H9 (cell line): ENCODE data around the gene TLK1. TPM values are rescaled to one million over a fixed set of nuclear protein-coding genes. Genes with fewer than 3 reads are reported as not detected.

Source experiments
- DNase-seq: peaks from one replicate; pipeline ENCODE4 v3.0.0-alpha.2; 2017
- H2AFZ ChIP-seq: one replicate; pipeline ENCODE4 v1.6.1; 2013; ENCODE audit warnings: mild to moderate bottlenecking, low read length, control low read depth, moderate library complexity
- H2AK5ac ChIP-seq: 2 replicates; pipeline ENCODE4 v1.6.1; 2013; ENCODE audit warnings: low read length, control low read depth, mixed read lengths; ENCODE audit not compliant: insufficient read length
- H2BK120ac ChIP-seq: one replicate; pipeline ENCODE4 v1.6.1; 2013; ENCODE audit warnings: low read depth, mild to moderate bottlenecking, low read length, control low read depth, inconsistent platforms; ENCODE audit not compliant: poor library complexity, severe bottlenecking
- H2BK12ac ChIP-seq: 2 replicates; pipeline ENCODE4 v1.6.1; 2013; ENCODE audit warnings: low read length, control low read depth, mixed read lengths, low read depth; ENCODE audit not compliant: insufficient read length
- H2BK15ac ChIP-seq: 2 replicates; pipeline ENCODE4 v1.6.1; 2013; ENCODE audit warnings: low read depth, low read length, control low read depth
- H2BK20ac ChIP-seq: one replicate; pipeline ENCODE4 v1.6.1; 2013; ENCODE audit warnings: low read depth, mild to moderate bottlenecking, low read length, control low read depth, inconsistent platforms; ENCODE audit not compliant: poor library complexity, severe bottlenecking
- H2BK5ac ChIP-seq: 2 replicates; pipeline ENCODE4 v1.6.1; 2013; ENCODE audit warnings: low read length, control low read depth, mixed read lengths; ENCODE audit not compliant: insufficient read length
- H3K14ac ChIP-seq: 2 replicates; pipeline ENCODE4 v1.6.1; 2013; ENCODE audit warnings: low read length, control low read depth; ENCODE audit not compliant: insufficient read depth
- H3K18ac ChIP-seq: 2 replicates; pipeline ENCODE4 v1.6.1; 2013; ENCODE audit warnings: low read depth, mild to moderate bottlenecking, mixed read lengths, low read length, control low read depth; ENCODE audit not compliant: insufficient read length
- H3K23ac ChIP-seq: 2 replicates; pipeline ENCODE4 v1.6.1; 2013; ENCODE audit warnings: low read length, control low read depth, mixed read lengths, low read depth; ENCODE audit not compliant: insufficient read length
- H3K23me2 ChIP-seq: 2 replicates; pipeline ENCODE4 v1.6.1; 2013; ENCODE audit warnings: low read depth, mild to moderate bottlenecking, mixed read lengths, low read length, control low read depth; ENCODE audit not compliant: insufficient read length, poor library complexity, severe bottlenecking
- H3K27ac ChIP-seq: 2 replicates; pipeline ENCODE4 v1.5.1; 2013; ENCODE audit warnings: low read length, control low read depth, mixed read lengths, low read depth; ENCODE audit not compliant: insufficient read length
- H3K27me3 ChIP-seq: 2 replicates; pipeline ENCODE4 v1.6.1; 2013; ENCODE audit warnings: low read length, control low read depth, inconsistent platforms; ENCODE audit not compliant: insufficient read depth
- H3K4ac ChIP-seq: 2 replicates; pipeline ENCODE4 v1.6.1; 2013; ENCODE audit warnings: low read depth, mild to moderate bottlenecking, control low read depth, inconsistent platforms, low read length, moderate library complexity
- H3K4me1 ChIP-seq: 2 replicates; pipeline ENCODE4 v1.6.1; 2013; ENCODE audit warnings: low read length, control low read depth, inconsistent platforms; ENCODE audit not compliant: insufficient read depth
- H3K4me2 ChIP-seq: 2 replicates; pipeline ENCODE4 v1.6.1; 2013; ENCODE audit warnings: low read length, control low read depth, mixed read lengths; ENCODE audit not compliant: insufficient read length, insufficient read depth
- H3K56ac ChIP-seq: 2 replicates; pipeline ENCODE4 v1.6.1; 2013; ENCODE audit warnings: low read depth, mild to moderate bottlenecking, mixed read lengths, low read length, control low read depth; ENCODE audit not compliant: insufficient read length
- H3K79me1 ChIP-seq: 2 replicates; pipeline ENCODE4 v1.6.1; 2013; ENCODE audit warnings: low read depth, mild to moderate bottlenecking, moderate library complexity, low read length, control low read depth, inconsistent platforms; ENCODE audit not compliant: insufficient read depth, poor library complexity, severe bottlenecking
- H3K79me2 ChIP-seq: 2 replicates; pipeline ENCODE4 v1.6.1; 2013; ENCODE audit warnings: low read length, control low read depth, inconsistent platforms; ENCODE audit not compliant: insufficient read depth
- H3K9ac ChIP-seq: 2 replicates; pipeline ENCODE4 v1.6.1; 2013; ENCODE audit warnings: low read length, control low read depth, mixed read lengths; ENCODE audit not compliant: insufficient read length; ENCODE audit errors: extremely low read depth
- H3K9me3 ChIP-seq: one replicate; pipeline ENCODE4 v1.6.1; 2013; ENCODE audit warnings: low read depth, low read length, inconsistent platforms; ENCODE audit not compliant: control insufficient read depth
- H3T11ph ChIP-seq: one replicate; pipeline ENCODE4 v1.6.1; 2013; ENCODE audit warnings: mild to moderate bottlenecking, low read length, control low read depth, inconsistent platforms
- H4K20me1 ChIP-seq: one replicate; pipeline ENCODE4 v1.6.1; 2013; ENCODE audit not compliant: control insufficient read depth, insufficient read length, insufficient read depth
- H4K5ac ChIP-seq: 2 replicates; pipeline ENCODE4 v1.6.1; 2013; ENCODE audit warnings: low read depth, mild to moderate bottlenecking, mixed read lengths, low read length, control low read depth; ENCODE audit not compliant: insufficient read length
- H4K8ac ChIP-seq: replicated peaks from 2 replicates; pipeline ENCODE4 v1.6.1; 2013; ENCODE audit warnings: low read length, control low read depth, mixed read lengths, low read depth; ENCODE audit not compliant: insufficient read length
- H4K91ac ChIP-seq: 2 replicates; pipeline ENCODE4 v1.6.1; 2013; ENCODE audit warnings: low read depth, mild to moderate bottlenecking, moderate library complexity, mixed read lengths, low read length, control low read depth; ENCODE audit not compliant: insufficient read length
- H3K27ac Mint-ChIP-seq, 3 experiments: 2 replicates in 2 of 3; 3 replicates in 1 of 3; pipeline ENCODE4 v1.8.0; 2020 to 2021; ENCODE audit warnings: mixed read lengths in 3 of 3, mild to moderate bottlenecking in 1 of 3, moderate library complexity in 1 of 3
- H3K27me3 Mint-ChIP-seq: 2 replicates; pipeline ENCODE4 v1.8.0; 2021; ENCODE audit warnings: low read depth, mild to moderate bottlenecking, moderate library complexity, mixed read lengths
- H3K36me3 Mint-ChIP-seq, 3 experiments: 2 replicates in 2 of 3; 3 replicates in 1 of 3; pipeline ENCODE4 v1.8.0; 2020 to 2021; ENCODE audit warnings: low read depth in 3 of 3, mixed read lengths in 3 of 3; ENCODE audit not compliant: insufficient read depth in 1 of 3
- H3K4me1 Mint-ChIP-seq, 2 experiments: 2 replicates each; pipeline ENCODE4 v1.8.0; 2020; ENCODE audit warnings: mixed read lengths in 2 of 2
- H3K4me3 Mint-ChIP-seq, 2 experiments: 2 replicates in 1 of 2; 3 replicates in 1 of 2; pipeline ENCODE4 v1.8.0; 2020 to 2021; ENCODE audit warnings: mild to moderate bottlenecking in 2 of 2, mixed read lengths in 2 of 2, moderate library complexity in 1 of 2
- H3K9me3 Mint-ChIP-seq, 2 experiments: 2 replicates in 1 of 2; 3 replicates in 1 of 2; pipeline ENCODE4 v1.8.0; 2020; ENCODE audit warnings: mild to moderate bottlenecking in 2 of 2, mixed read lengths in 2 of 2, moderate library complexity in 1 of 2
- CTCF ChIP-seq: fragments of 200-600 bp; sonication (generic); conservative IDR thresholded peaks from 3 replicates; pipeline ENCODE4 v1.8.0; 2021; ENCODE audit warnings: antibody characterized with exemption, mild to moderate bottlenecking
- WGBS: extraction: QIAGEN DNeasy Blood & Tissue Kit; methylation state at CpG from one replicate; pipeline ENCODE4 v1.1.7; 2013; ENCODE audit warnings: missing lambda C conversion rate, low lambda C conversion rate, mixed read lengths; ENCODE audit not compliant: insufficient read length; ENCODE audit errors: extremely low coverage; 5-methylcytosine and 5-hydroxymethylcytosine counted together
- total RNA-seq: library from RNA; stranded (reverse); gene quantifications from 2 replicates; pipeline ENCODE4 v1.2.1, GENCODE V29; 2021

Gene TLK1
- total RNA-seq, 1 experiment from 2014 or later = 112 TPM

GRCh38 chr2:170965446-170966225 is 195.1 kb downstream of the TLK1 start:
- no peak overlapping the region for H3K4me2 ChIP-seq
- H3K18ac ChIP-seq = no peak overlapping the region
- H2BK12ac ChIP-seq = no peak overlapping the region
- no peak overlapping the region for H4K8ac ChIP-seq
- H3K14ac ChIP-seq = no peak overlapping the region
- no CpG with 5 or more reads among the region's 20 CpGs for WGBS
- Mint-ChIP-seq H3K36me3 (peaks cover 38 to 73% (median 71%) of the 10 kb centered on the region in 3 experiments; a peak in 6 of 7 replicates), H3K9me3 (no peaks in the 10 kb centered on the region), H3K4me3 (no peak overlapping the region), H3K4me1 (peaks cover 15 to 24% of the 10 kb centered on the region in 2 experiments), H3K27me3 (no peaks in the 10 kb centered on the region), H3K27ac (peak overlapping the region in 2 of 3 experiments; percentile 65 to 74; a peak in 2 of 7 replicates)
- no peak overlapping the region for H2AFZ ChIP-seq
- no peak overlapping the region for H3K23ac ChIP-seq
- no peak overlapping the region for H4K5ac ChIP-seq
- no peak overlapping the region for H3K27ac ChIP-seq
- H4K20me1 ChIP-seq = no peaks in the 10 kb centered on the region
- H2BK15ac ChIP-seq = no peak overlapping the region
- TF ChIP-seq CTCF = no peak
- H3K9ac ChIP-seq = no peak overlapping the region
- H3K27me3 ChIP-seq = no peaks in the 10 kb centered on the region
- H3K79me2 ChIP-seq = no peaks in the 10 kb centered on the region
- H3K9me3 ChIP-seq = no peaks in the 10 kb centered on the region
- no peak for DNase-seq
- H3K23me2 ChIP-seq = no peaks in the 10 kb centered on the region
- no peak overlapping the region for H2BK20ac ChIP-seq
- H3T11ph ChIP-seq = no peak overlapping the region
- H3K4ac ChIP-seq = no peak overlapping the region
- no peaks in the 10 kb centered on the region for H3K79me1 ChIP-seq
- H3K4me1 ChIP-seq = no peaks in the 10 kb centered on the region
- no peak overlapping the region for H2BK120ac ChIP-seq
- H3K56ac ChIP-seq = no peak overlapping the region
- H2BK5ac ChIP-seq = no peak overlapping the region
- no peak overlapping the region for H2AK5ac ChIP-seq
- H4K91ac ChIP-seq = no peak overlapping the region
